Epithelial cell of alveolus of lung (primary cell): ENCODE results near the gene MTHFSD. TPM values are rescaled to one million over a fixed set of nuclear protein-coding genes. Genes with fewer than 3 reads are reported as not detected.

ENCODE experiments used
- total RNA-seq: library from RNA; depleted of rRNA; stranded (reverse); fragments of >200 nt; gene quantifications from 2 replicates; pipeline ENCODE4 v1.2.1, GENCODE V29; 2015

The MTHFSD gene, protein sequence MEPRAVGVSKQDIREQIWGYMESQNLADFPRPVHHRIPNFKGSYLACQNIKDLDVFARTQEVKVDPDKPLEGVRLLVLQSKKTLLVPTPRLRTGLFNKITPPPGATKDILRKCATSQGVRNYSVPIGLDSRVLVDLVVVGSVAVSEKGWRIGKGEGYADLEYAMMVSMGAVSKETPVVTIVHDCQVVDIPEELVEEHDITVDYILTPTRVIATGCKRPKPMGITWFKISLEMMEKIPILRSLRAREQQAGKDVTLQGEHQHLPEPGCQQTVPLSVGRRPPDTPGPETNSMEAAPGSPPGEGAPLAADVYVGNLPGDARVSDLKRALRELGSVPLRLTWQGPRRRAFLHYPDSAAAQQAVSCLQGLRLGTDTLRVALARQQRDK
- total RNA-seq, result 13.2 and 14.8 TPM in 2 replicates

DNA sequence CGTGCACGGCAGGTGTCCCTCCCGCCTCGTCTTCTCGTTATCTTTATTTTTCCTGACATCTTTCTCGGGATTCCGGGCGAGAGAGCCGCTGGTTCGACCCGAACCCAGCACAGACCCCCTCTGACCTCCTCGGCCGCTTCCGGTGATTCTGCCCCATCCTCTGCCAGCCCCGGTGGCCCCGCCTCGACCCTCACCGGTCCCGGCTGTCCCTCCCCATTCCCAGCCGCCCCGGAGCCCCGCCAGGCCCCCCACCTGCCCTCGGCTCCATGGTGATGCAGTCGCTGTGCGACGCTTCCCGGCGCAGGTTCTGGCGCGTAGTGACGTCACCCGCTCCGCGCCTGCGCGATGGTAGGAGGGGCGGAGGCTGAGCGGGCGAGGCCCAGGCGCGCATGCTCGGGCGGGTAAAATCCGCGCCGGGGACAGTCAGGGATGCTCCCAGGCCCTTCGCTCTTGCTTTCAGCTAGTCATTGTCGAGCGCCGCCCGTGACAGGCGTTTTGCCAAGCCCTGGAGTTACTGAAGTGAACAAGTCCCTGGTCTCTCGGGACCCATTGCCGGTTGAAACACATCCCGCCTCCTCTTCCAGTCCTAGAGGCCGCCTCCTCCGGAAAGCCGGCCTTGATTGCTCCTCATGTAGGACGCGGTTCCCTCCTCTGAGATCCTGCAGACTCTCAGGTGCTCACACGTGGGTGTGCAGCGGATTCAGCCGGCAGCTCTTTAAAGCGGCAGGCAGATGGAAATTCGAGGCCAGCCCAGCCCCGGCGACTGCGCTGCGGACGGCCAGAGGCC, at the start of gene MTHFSD:
Gene MTHFSD, minus strand, starts transcription at position 319 of the 787 bp plus-strand sequence. Its CDS starts 51 bp downstream, at position 268.

DNA sequence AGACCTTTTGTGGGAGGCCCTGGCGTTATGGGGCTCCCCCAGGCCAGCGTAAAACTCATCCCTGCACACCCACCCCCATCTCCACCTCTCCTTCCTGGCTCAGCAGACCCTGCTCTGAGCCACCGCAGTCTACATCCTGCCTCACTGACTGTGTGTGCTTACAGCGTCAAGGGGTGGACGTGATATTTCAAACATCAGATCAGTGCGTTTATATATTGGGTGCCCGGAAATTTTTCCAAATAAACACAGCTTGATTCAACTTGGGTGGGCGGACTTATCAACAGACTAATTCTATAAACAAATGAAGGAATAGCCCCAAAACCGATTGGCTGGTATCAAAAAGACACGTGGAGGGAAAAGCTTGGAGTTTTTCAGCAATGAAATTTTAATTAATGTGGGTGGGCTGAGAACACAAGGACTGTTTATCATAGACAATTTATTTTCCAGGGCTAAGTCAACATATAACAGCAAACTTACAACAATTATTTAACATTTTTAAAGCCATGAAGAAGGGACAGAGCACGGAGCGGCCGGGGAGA, 23.1 kb upstream of the MTHFSD start, which contains the start of gene FOXL1:
Gene FOXL1, plus strand, starts transcription at position 489 of the 539 bp plus-strand sequence. CDS start 175 bp downstream, outside the sequence.

DNA sequence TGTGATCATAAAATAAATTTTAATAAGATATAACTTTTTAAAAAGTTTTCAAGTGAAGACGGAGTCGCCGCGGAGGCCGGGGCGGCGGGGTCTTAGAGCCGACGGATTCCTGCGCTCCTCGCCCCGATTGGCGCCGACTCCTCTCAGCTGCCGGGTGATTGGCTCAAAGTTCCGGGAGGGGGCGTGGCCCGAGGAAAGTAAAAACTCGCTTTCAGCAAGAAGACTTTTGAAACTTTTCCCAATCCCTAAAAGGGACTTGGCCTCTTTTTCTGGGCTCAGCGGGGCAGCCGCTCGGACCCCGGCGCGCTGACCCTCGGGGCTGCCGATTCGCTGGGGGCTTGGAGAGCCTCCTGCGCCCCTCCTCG, 11.5 kb upstream of the MTHFSD start, which contains the start of gene FOXC2:
Gene FOXC2, plus strand, starts transcription at position 229 of the 365 bp plus-strand sequence. CDS start 507 bp downstream, outside the sequence.

DNA sequence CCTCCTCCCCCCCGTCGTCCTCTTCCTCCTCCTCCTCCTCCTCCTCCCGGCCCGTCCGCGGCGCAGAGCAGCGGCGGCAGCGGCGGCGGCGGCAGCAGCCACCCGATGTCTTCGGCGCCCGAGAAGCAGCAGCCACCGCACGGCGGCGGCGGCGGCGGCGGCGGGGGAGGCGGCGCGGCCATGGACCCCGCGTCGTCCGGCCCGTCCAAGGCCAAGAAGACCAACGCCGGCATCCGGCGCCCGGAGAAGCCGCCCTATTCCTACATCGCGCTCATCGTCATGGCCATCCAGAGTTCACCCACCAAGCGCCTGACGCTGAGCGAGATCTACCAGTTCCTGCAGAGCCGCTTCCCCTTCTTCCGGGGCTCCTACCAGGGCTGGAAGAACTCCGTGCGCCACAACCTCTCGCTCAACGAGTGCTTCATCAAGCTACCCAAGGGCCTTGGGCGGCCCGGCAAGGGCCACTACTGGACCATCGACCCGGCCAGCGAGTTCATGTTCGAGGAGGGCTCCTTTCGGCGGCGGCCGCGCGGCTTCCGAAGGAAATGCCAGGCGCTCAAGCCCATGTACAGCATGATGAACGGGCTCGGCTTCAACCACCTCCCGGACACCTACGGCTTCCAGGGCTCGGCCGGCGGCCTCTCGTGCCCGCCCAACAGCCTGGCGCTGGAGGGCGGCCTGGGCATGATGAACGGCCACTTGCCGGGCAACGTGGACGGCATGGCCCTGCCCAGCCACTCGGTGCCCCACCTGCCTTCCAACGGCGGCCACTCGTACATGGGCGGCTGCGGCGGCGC, 44.4 kb downstream of the MTHFSD start, which contains the start of gene FOXF1:
Gene FOXF1, plus strand, starts transcription at position 63 of the 797 bp plus-strand sequence. Its CDS starts 43 bp downstream, at position 106.

Other genes starting within 250 kb of the MTHFSD start
- gene FOXF1, start 44.7 kb downstream of the MTHFSD start, total RNA-seq, result 47.2 and 95.3 TPM in 2 replicates
- 0.32 and 3.9 TPM in 2 replicates for gene FOXC2, start 11.6 kb upstream of the MTHFSD start, total RNA-seq
- gene FOXL1, start 23.3 kb upstream of the MTHFSD start, total RNA-seq, result 10.2 and 38.7 TPM in 2 replicates